ENCODE results near the gene SPOP. TPM values are rescaled to one million over a fixed set of nuclear protein-coding genes. Genes with fewer than 3 reads are reported as not detected.
A peak's percentile ranks its signal among the peaks of the same experiment; 100 is the strongest.

SPOP gene
- total RNA-seq, 1 experiment from 2014 or later, result 47.5 TPM

- DNase-seq (ENCODE audit: low read depth), result no peak
These were observed 92.4 kb downstream of the SPOP start for GRCh38 chr17:49585422-49586027.

GRCh38 chr17:49583889-49584288 lies 94.0 kb downstream of the SPOP start:
- DNase-seq (ENCODE audit: low read depth), result no peak

GRCh38 chr17:49583226-49583625 lies 94.7 kb downstream of the SPOP start:
- no peak for DNase-seq (ENCODE audit: low read depth)

- DNase-seq (ENCODE audit: low read depth), result peak; percentile 77
These were observed 95.1 kb downstream of the SPOP start for GRCh38 chr17:49582789-49583188.

DNA sequence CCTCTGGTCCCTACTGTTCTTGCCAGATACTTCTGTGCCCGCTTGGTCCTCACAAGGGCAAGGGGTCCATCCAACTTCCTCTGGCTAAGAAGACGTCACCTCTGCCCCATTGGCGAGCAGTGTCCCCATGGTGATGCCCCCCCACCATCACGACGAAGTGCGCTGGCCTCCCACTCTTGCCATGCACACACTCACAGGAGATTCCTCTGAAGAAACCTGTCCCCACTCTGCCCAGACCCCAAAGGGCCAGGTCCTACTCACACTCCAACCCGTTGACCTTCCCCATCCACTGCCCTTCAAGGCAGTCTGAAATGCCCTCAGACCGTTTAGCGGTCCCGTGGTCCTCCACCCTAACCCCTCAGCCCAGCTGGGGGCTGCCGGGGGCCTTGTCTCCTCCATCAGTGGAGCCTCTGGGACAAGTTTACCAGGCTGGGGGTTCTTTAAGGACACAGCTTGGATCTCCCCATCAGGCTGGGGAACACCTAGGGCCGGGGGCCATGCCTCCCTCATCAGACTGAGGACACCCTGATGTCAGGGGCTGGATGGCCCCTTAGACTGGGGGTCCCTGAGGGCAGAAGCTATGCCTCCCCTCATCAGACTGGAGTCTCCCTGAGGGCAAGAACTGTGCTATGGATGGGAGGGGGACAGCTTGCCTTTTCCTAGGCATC lies 95.7 kb downstream of the SPOP start:
- DNase-seq (ENCODE audit: low read depth), result no peak

DNA sequence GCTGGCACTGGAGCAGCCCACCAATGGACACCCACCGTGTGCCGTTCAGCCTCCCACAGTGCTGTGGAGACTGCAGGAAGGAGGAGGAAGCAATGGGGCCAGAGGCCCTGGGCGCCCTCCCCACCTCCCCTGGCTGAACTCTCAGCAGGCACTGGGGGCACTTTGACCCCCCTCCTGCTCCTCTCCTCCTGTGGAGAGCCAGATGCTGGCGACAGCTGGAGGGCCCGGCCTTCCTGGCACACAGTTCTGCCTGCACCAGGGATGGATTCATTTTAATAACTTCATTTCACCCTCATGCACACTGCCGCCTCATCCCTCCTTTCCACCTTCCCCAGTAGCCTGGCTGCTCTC lies 96.3 kb downstream of the SPOP start:
- no peak for DNase-seq (ENCODE audit: low read depth)

DNA sequence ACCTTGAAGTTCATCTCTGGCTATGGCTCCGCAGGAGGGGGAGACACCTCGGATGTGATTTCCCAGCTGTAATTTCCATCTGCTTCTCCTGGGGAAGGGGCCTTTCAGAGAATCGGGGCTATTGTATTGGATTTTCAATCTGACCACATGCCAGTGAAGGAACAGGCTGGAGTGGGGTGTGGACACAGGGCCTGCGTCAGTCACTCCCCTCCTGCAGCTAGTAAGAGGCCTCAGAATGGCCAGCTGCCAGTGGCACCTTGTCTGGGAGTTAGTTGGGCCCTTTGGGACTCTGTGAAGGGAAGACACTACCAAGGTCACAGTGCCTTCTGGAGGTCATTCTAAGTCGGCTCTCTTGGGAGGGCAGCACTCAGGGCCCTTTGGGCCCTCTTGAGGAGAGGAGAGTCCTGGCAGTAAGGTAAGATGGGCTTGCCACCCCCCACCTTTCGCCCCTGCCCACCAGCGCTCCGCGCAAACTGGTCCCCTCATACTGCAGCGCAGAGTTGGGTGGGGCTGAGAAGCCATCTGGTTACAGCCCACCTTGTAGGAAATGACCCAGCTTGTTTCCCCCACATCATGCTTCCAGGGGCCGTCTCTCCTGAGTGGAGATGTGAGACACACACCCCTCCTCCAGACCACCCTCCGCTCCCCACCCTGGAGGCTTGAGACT lies 96.8 kb downstream of the SPOP start:
- DNase-seq (ENCODE audit: low read depth), result no peak

- DNase-seq (ENCODE audit: low read depth), result no peak
These were observed 97.7 kb downstream of the SPOP start for GRCh38 chr17:49580055-49580721.

GRCh38 chr17:49579522-49579921 lies 98.4 kb downstream of the SPOP start:
- DNase-seq (ENCODE audit: low read depth), result no peak

GRCh38 chr17:49578952-49579500 lies 98.9 kb downstream of the SPOP start:
- DNase-seq (ENCODE audit: low read depth), result no peak

DNA sequence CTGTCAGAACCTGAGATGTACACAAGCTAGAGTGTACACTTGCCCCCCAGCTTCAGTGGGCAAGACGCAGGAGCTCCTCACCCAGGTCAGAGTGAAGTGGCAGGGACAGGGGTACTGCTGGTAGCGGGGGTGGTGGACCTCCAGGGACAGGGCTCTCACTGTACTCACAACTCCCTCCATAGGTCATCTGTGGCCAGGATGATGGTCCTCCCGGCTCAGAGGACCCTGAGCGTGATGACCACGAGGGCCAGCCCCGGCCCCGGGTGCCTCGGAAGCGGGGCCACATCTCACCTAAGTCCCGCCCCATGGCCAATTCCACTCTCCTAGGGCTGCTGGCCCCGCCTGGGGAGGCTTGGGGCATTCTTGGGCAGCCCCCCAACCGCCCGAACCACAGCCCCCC lies 99.5 kb downstream of the SPOP start:
- DNase-seq (ENCODE audit: low read depth), result no peak

DNA sequence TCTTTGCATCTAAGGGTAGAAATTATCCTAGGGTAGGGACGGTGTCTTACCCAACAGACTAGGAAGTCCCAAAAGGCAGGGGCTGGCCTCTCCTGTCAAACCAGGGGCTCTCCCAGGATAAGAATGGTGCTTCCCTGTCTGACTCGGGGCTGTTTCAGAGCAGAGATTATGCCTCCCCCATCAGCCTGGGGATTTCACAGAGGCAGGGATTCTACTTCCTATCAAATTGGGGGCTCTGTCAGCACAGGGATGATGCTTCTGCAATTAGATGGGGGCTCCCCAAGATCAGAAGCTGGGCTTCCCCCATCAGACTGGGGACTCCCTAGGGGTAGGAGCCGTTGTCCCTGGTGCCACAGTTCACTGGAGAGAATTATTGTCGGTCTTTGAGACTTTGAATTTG lies 99.9 kb downstream of the SPOP start:
- no peak for DNase-seq (ENCODE audit: low read depth)

GRCh38 chr17:49577650-49577934 lies 100.3 kb downstream of the SPOP start:
- DNase-seq (ENCODE audit: low read depth), result no peak

- DNase-seq (ENCODE audit: low read depth), result no peak
These were observed 100.8 kb downstream of the SPOP start for GRCh38 chr17:49576917-49577649.

DNA sequence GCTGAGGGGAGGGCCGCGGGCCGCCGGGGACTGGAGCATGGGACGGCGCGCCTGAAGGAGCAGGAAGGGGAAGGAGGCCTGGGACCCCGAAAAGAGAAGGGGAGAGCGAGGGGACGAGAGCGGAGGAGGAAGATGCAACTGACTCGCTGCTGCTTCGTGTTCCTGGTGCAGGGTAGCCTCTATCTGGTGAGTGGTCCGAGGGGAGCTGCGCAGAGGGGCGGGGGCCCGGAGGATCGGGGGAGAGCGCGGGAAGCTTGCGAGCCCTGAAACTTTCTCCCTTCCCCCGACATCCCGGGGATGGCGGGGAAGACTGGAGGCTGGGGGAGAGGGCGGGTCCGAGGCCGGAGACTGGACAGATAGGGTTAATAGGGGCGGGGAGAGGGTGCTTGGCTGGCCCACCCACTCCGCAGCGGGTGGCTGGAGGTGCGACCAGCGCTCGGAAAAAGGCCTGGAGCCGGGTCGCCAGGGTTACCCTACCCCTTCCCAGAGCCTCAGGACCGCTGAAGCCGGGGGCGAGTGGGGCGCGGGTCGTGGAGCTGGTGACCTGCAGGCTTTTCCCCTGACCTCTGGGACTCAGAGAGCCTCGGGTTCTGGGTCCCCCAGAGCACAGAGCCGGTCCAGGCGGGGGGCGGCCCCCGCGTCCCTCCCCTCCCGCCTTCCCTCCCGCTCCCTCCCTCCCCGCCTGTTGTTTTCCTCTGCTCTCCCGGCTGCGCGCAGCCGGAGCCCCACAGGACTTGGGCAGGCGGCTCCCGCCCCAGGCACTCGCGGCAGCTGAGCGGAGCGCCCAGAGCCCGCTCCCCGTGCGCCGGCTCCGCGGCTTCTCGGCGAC lies 101.6 kb downstream of the SPOP start:
- peak; percentile 66 for DNase-seq (ENCODE audit: low read depth)

DNA sequence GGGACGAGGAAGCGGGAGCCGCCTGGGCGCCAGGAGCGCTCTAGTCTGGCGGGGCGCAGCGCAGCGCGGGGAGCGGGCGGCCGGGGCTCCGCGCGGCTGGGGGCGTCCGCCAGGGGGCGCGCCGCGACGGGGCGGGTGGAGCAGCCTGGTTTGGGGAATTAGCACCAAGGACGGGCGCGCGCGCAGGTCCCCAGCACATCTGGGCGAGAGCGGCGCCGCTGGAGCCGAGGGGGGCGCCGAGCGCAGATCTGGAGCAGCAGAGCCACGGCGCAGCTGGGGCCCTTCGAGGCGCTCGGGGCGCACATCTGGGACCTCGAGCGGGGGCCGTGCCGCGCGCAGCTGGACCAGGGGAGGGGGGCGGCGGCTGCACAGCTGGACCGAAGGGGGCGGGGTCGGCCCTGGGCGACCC lies 102.2 kb downstream of the SPOP start, which contains the start of gene NXPH3:
NXPH3 (plus strand) TSS at position 193 of the 409 bp plus-strand sequence. CDS start 349 bp downstream, outside the sequence.
- peak; percentile 53 for DNase-seq (ENCODE audit: low read depth)

- DNase-seq (ENCODE audit: low read depth), result no peak
These were observed 102.8 kb downstream of the SPOP start for GRCh38 chr17:49574945-49575678.

DNA sequence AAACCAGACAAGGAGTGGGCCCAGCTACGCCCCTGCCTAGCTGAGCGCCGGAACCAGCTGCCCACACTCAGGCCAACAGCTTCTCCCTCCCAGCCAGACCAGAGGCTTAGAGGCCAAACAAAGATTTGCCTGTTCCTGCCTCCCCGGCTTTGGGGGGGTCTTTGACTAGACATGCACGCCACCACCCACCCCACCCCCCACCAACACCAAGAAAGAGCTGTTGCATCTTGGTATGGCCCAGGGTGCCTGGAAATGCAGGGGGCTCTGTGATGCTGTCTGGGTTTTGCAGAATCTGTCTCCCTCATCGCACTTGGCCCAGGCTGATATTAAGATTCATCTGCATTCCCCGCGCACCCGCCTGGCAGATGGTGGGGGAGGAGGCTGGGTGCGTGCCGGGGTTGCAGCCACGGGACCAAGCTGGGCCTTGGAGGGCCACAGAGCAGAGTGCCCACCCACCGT lies 103.5 kb downstream of the SPOP start:
- no peak for DNase-seq (ENCODE audit: low read depth)

- no peak for DNase-seq (ENCODE audit: low read depth)
These were observed 104.2 kb downstream of the SPOP start for GRCh38 chr17:49573510-49574322.

All from M059J (cell line).